ENCODE results near the gene MTHFD1L.

DNA sequence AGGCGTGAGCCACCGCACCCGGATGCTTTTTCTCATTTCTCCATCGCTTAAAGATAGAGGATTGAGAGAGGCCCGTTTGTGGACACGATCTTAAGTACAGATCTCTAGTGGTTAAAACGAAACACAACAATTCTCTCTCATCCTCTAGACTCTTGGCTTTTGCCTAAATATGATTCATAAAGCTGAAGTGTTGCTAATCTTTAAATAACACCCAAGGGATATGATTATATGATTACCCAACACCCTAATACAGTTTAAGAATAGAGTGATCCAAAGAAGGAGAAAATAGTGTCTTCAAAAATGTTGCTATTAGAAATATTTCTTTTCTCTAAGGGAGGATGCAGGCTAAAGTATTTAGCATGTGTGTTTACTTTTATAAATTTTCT, 50.4 kb downstream of the MTHFD1L start:
- TF ChIP-seq, protein P1, sequence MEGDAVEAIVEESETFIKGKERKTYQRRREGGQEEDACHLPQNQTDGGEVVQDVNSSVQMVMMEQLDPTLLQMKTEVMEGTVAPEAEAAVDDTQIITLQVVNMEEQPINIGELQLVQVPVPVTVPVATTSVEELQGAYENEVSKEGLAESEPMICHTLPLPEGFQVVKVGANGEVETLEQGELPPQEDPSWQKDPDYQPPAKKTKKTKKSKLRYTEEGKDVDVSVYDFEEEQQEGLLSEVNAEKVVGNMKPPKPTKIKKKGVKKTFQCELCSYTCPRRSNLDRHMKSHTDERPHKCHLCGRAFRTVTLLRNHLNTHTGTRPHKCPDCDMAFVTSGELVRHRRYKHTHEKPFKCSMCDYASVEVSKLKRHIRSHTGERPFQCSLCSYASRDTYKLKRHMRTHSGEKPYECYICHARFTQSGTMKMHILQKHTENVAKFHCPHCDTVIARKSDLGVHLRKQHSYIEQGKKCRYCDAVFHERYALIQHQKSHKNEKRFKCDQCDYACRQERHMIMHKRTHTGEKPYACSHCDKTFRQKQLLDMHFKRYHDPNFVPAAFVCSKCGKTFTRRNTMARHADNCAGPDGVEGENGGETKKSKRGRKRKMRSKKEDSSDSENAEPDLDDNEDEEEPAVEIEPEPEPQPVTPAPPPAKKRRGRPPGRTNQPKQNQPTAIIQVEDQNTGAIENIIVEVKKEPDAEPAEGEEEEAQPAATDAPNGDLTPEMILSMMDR (IDR thresholded peaks at IDR 0.05; ENCODE audit: borderline replicate concordance, extremely low read depth, low read length, poor library complexity, severe bottlenecking) = no peak
- no peak for TF ChIP-seq EZH2 (IDR thresholded peaks at IDR 0.05; ENCODE audit: borderline replicate concordance, low read depth, low read length, severe bottlenecking)

Measured in DND-41 (cell line).